ENCODE results near the gene AMER3. TPM values are rescaled to one million over a fixed set of nuclear protein-coding genes. Genes with fewer than 3 reads are reported as not detected.

The AMER3 gene
- total and polyA plus RNA-seq, 10 of the 15 experiments (the other 5 are each of a cell fraction or from before 2014, with no cell fraction given) = not detected

GRCh38 chr2:130769343-130769907 lies 14.1 kb downstream of the AMER3 start:
- DNase-seq (ENCODE audit: low read depth, low spot score) (no peak), ATAC-seq (no peak), FAIRE-seq (no peak)
- Histone ChIP-seq H3K79me2 (ENCODE audit: control insufficient read depth, insufficient read depth, low read length) (no peaks in the 10 kb centered on the region), H2AFZ (ENCODE audit: control insufficient read depth, low read depth, low read length) (no peak overlapping the region), H3K9me3 (replicated peaks; ENCODE audit: control insufficient read depth, insufficient read depth, low read length) (no peaks in the 10 kb centered on the region), H3K27me3 (replicated peaks in 1 of 2; ENCODE audit: control insufficient read depth in 2 of 2, insufficient read depth in 2 of 2, low read length in 1 of 2) (0 out of 4 replicates have a peak, but pooled peaks cover 0 to 1% of the 10 kb centered on the region in 2 experiments), H3K36me3 (ENCODE audit: control insufficient read depth in 2 of 2, insufficient read depth in 2 of 2, low read length in 1 of 2) (no peaks in the 10 kb centered on the region), H3K4me1 (ENCODE audit: control insufficient read depth, insufficient read depth, low read length) (no peaks in the 10 kb centered on the region), H3K4me2 (ENCODE audit: control insufficient read depth, insufficient read depth) (no peak overlapping the region), H3K9ac (ENCODE audit: control insufficient read depth, insufficient read depth, low read length) (no peak overlapping the region), H3K4me3 (no peak overlapping the region), H4K20me1 (ENCODE audit: control insufficient read depth, insufficient read depth) (no peaks in the 10 kb centered on the region), H3K27ac (ENCODE audit: control insufficient read depth, insufficient read depth) (no peak overlapping the region)
- intact Hi-C loops (cut with micrococcal nuclease; ENCODE audit: unreplicated experiment) (no loop called here), in situ Hi-C loops (cut with MboI) (no loop called here)
- TF ChIP-seq ESRRA (IDR thresholded peaks at IDR 0.05; ENCODE audit: low read length) (no peak), USF2 (IDR thresholded peaks at IDR 0.05; ENCODE audit: borderline replicate concordance, low read depth, low read length) (no peak), MEF2A (IDR thresholded peaks at IDR 0.05; ENCODE audit: insufficient read depth, low read depth, low read length) (no peak)
- WGBS (ENCODE audit: insufficient coverage, insufficient replicate concordance, low lambda C conversion rate, missing lambda C conversion rate) = 46% methylated on average over 7 of the region's 7 CpGs
- POLR2A ChIA-PET = no interaction called here
- CTCF ChIA-PET = no interaction called here
- SMC1A ChIA-PET (ENCODE audit: uncharacterized antibody, unreplicated experiment) = interaction anchor here (0.6 kb wide), 1 partner anchor 200 kb away, joined by 4 read pairs; no protein-coding TSS in a partner anchor
- RAD21 ChIA-PET (ENCODE audit: unreplicated experiment) = no interaction called here
- no TSS peak for BruUV-seq (replicated peaks)

GRCh38 chr2:130776550-130776949 lies 21.2 kb downstream of the AMER3 start:
- CTCF ChIA-PET = no interaction called here
- BruUV-seq (replicated peaks) = no TSS peak
- in situ Hi-C loops (cut with MboI) (no loop called here), intact Hi-C loops (cut with micrococcal nuclease; ENCODE audit: unreplicated experiment) (no loop called here)
- H3K9me3 ChIP-seq (replicated peaks; ENCODE audit: control insufficient read depth, insufficient read depth, low read length) = no peaks in the 10 kb centered on the region
- ATAC-seq (no peak), FAIRE-seq (no peak), DNase-seq (ENCODE audit: low read depth, low spot score) (no peak)
- H3K9ac ChIP-seq (ENCODE audit: control insufficient read depth, insufficient read depth, low read length) = no peak overlapping the region
- no peaks in the 10 kb centered on the region for H3K79me2 ChIP-seq (ENCODE audit: control insufficient read depth, insufficient read depth, low read length)
- SMC1A ChIA-PET (ENCODE audit: uncharacterized antibody, unreplicated experiment) = no interaction called here
- no peak overlapping the region for H3K4me2 ChIP-seq (ENCODE audit: control insufficient read depth, insufficient read depth)
- POLR2A ChIA-PET = no interaction called here
- no peaks in the 10 kb centered on the region for H3K27me3 ChIP-seq (replicated peaks in 1 of 2; ENCODE audit: control insufficient read depth in 2 of 2, insufficient read depth in 2 of 2, low read length in 1 of 2)
- WGBS (ENCODE audit: insufficient coverage, insufficient replicate concordance, low lambda C conversion rate, missing lambda C conversion rate) = 12% methylated on average over 4 of the region's 4 CpGs
- TF ChIP-seq WRNIP1 (IDR thresholded peaks at IDR 0.05; ENCODE audit: borderline replicate concordance, low read depth, low read length) = no peak
- no peak for TF ChIP-seq NBN (IDR thresholded peaks at IDR 0.05)
- no peak for TF ChIP-seq POLR2AphosphoS2 (IDR thresholded peaks at IDR 0.05; ENCODE audit: low read depth, low read length)
- TF ChIP-seq ZNF384 (IDR thresholded peaks at IDR 0.05; ENCODE audit: borderline replicate concordance, low read depth, low read length) = no peak
- TF ChIP-seq MYB (IDR thresholded peaks at IDR 0.05; ENCODE audit: borderline replicate concordance, low read depth, low read length) = no peak
- no peak for TF ChIP-seq ATF3 (IDR thresholded peaks at IDR 0.05; ENCODE audit: borderline replicate concordance, extremely low read depth, low read depth, low read length)
- no peak for TF ChIP-seq NFXL1 (IDR thresholded peaks at IDR 0.05; ENCODE audit: borderline replicate concordance)
- H3K4me3 ChIP-seq = no peak overlapping the region
- no peaks in the 10 kb centered on the region for H3K36me3 ChIP-seq (ENCODE audit: control insufficient read depth in 2 of 2, insufficient read depth in 2 of 2, low read length in 1 of 2)
- H3K27ac ChIP-seq (ENCODE audit: control insufficient read depth, insufficient read depth) = no peak overlapping the region
- RAD21 ChIA-PET (ENCODE audit: unreplicated experiment) = no interaction called here
- H2AFZ ChIP-seq (ENCODE audit: control insufficient read depth, low read depth, low read length) = no peak overlapping the region
- no peaks in the 10 kb centered on the region for H4K20me1 ChIP-seq (ENCODE audit: control insufficient read depth, insufficient read depth)
- no peaks in the 10 kb centered on the region for H3K4me1 ChIP-seq (ENCODE audit: control insufficient read depth, insufficient read depth, low read length)
